Transverse colon (tissue), 4 donors: Measurements from ENCODE around the gene RASSF7.

Experiments used
- CTCF ChIP-seq, 5 experiments: fragments of 200-600 bp in 3 of 5; fragments of 450-650 bp in 2 of 5; sonication (generic) in 3 of 5; IDR thresholded peaks; 1 replicate in 2 of 5; 2 replicates in 3 of 5; pipeline ENCODE4 v1.5.1; 2016 to 2017; ENCODE audit warnings: antibody characterized with exemption in 5 of 5, inconsistent platforms in 3 of 5, mild to moderate bottlenecking in 2 of 5, moderate library complexity in 1 of 5
- POLR2A ChIP-seq: fragments of 450-650 bp; IDR thresholded peaks from one replicate; pipeline ENCODE4 v1.6.1; 2016; ENCODE audit warnings: antibody characterized with exemption, mild to moderate bottlenecking, moderate library complexity
- POLR2AphosphoS5 ChIP-seq, 3 donors: sonication (generic); formaldehyde crosslinking; IDR thresholded peaks; one replicate each; pipeline ENCODE4 v1.6.1; 2016; ENCODE audit warnings: antibody characterized with exemption in 3 of 3

- no peak for TF ChIP-seq CTCF (IDR thresholded peaks at IDR 0.05)
- TF ChIP-seq POLR2AphosphoS5 (IDR thresholded peaks at IDR 0.05): no peak
- TF ChIP-seq POLR2A: no peak
These were observed 5.5 kb upstream of the RASSF7 start for GRCh38 chr11:555227-555779.
